CD4-positive, alpha-beta T cell treated with Interferon alpha-2 for 1 hour (primary cell): ENCODE data around the gene NFIB.

Experiments
- DNase-seq, 2 donors: peaks; one replicate each; pipeline ENCODE4 v3.0.0-alpha.2; 2020 to 2022

NFIB gene

GRCh38 chr9:14238518-14238917 is 75.4 kb downstream of the NFIB start:
- no peak for DNase-seq

- DNase-seq, result no peak
These were observed 75.9 kb downstream of the NFIB start for GRCh38 chr9:14238079-14238478.

- DNase-seq, result no peak
These were observed 77.3 kb downstream of the NFIB start for GRCh38 chr9:14236591-14236990.

GRCh38 chr9:14232111-14232510 is 81.8 kb downstream of the NFIB start:
- DNase-seq, result no peak

- no peak for DNase-seq
These were observed 82.5 kb downstream of the NFIB start for GRCh38 chr9:14231196-14231990.

GRCh38 chr9:14228602-14229001 is 85.3 kb downstream of the NFIB start:
- DNase-seq, result no peak

GRCh38 chr9:14226855-14227532 is 86.9 kb downstream of the NFIB start:
- DNase-seq, result no peak

- DNase-seq, result no peak
These were observed 90.9 kb downstream of the NFIB start for GRCh38 chr9:14223081-14223480.

GRCh38 chr9:14222149-14222835 is 91.6 kb downstream of the NFIB start:
- no peak for DNase-seq

- no peak for DNase-seq
These were observed 92.4 kb downstream of the NFIB start for GRCh38 chr9:14221558-14221957.

- no peak for DNase-seq
These were observed 92.8 kb downstream of the NFIB start for GRCh38 chr9:14221119-14221518.

- DNase-seq, result no peak
These were observed 93.7 kb downstream of the NFIB start for GRCh38 chr9:14220256-14220655.

GRCh38 chr9:14219850-14220249 is 94.1 kb downstream of the NFIB start:
- no peak for DNase-seq

GRCh38 chr9:14218253-14218652 is 95.7 kb downstream of the NFIB start:
- DNase-seq, result no peak

- no peak for DNase-seq
These were observed 97.2 kb downstream of the NFIB start for GRCh38 chr9:14216612-14217194.

- no peak for DNase-seq
These were observed 98.3 kb downstream of the NFIB start for GRCh38 chr9:14215614-14216013.

- no peak for DNase-seq
These were observed 99.2 kb downstream of the NFIB start for GRCh38 chr9:14214693-14215092.

- no peak for DNase-seq
These were observed 99.8 kb downstream of the NFIB start for GRCh38 chr9:14214065-14214684.

GRCh38 chr9:14213504-14213903 is 100.4 kb downstream of the NFIB start:
- no peak for DNase-seq

- no peak for DNase-seq
These were observed 101.1 kb downstream of the NFIB start for GRCh38 chr9:14212697-14213420.

GRCh38 chr9:14212077-14212476 is 101.9 kb downstream of the NFIB start:
- no peak for DNase-seq

GRCh38 chr9:14211564-14211963 is 102.4 kb downstream of the NFIB start:
- DNase-seq, result no peak
